ENCODE measurements around the gene MAP3K19. TPM values are rescaled to one million over a fixed set of nuclear protein-coding genes. Genes with fewer than 3 reads are reported as not detected.

Gene MAP3K19
- total RNA-seq = not detected in 2 replicates

GRCh38 chr2:135047300-135047699, at the start of gene MAP3K19:
TSS of gene MAP3K19 (minus strand) at chr2:135047447. CDS start at chr2:135024647, 22,800 bp downstream.

DNA sequence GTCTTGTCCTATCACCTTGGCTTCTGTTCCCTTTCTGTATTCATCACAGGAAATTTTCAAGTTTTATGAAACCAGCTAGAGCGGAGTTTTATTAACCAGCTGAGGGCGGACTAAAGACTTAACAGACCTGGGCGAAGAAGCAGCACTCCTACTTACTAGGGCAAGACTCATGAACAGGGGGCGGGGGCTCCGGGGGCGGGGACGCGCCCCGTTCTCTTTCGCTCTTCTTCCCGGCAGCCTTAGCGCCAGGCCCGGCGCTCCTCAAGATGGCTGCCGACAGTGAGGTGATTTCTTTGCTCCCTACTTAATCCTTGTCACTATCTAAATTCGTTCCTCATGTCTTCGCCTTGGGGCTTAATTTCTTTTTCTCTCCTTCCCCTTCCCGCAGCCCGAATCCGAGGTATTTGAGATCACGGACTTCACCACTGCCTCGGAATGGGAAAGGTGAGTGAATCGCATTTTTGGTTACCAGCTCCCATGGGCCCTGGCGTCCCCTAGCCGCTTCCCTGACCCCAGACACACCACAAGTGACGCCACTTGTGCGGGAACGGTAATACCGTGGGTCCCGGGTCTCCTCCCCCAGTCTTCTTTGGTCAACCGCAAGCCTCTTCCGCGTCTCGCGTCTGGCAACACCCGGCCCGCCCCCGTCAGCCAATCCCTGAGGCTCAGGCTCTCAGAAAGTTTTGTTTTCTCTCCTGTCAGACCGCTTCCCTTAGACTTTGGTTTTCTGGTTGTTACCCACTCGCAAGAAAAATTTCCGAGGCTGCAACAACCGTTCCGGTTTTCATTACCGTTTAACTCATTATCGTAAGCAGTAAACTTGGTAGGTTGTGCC, 5.0 kb upstream of the MAP3K19 start, which contains the start of gene RAB3GAP1:
RAB3GAP1 (plus strand) TSS at position 251 of the 835 bp plus-strand sequence; CDS start at position 267, 16 bp downstream.

GRCh38 chr2:134918526-134919340, 128.5 kb downstream of the MAP3K19 start, which contains the start of gene CCNT2:
TSS of gene CCNT2 (plus strand) at chr2:134918822. CDS start at chr2:134918855, 33 bp downstream.

Other genes starting within 250 kb of the MAP3K19 start
- gene ACMSD, start 208.8 kb downstream of the MAP3K19 start, total RNA-seq = 0.28 TPM in 1 of 2 replicates, not detected in the other
- gene CCNT2, start 128.6 kb downstream of the MAP3K19 start, total RNA-seq = 18.8 and 23.7 TPM in 2 replicates
- 64.6 and 94.1 TPM in 2 replicates for gene RAB3GAP1, start 4.8 kb upstream of the MAP3K19 start, total RNA-seq